A549 (cell line): ENCODE data around the gene WDR3. TPM values are rescaled to one million over a fixed set of nuclear protein-coding genes. Genes with fewer than 3 reads are reported as not detected.

Experiments
- ATAC-seq, 2 experiments: fragments of 200-7000 bp in 1 of 2; fragments of >200 bp in 1 of 2; cut with Nextera tagmentation in 1 of 2; cut with Tn5 transposase in 1 of 2; 3 replicates each; pipeline versions ENCODE4 v1.8.0 to v1.9.1; 2018 to 2020; ENCODE audit warnings: mild to moderate bottlenecking in 1 of 2, moderate library complexity in 1 of 2
- CTCF ChIA-PET: fragments of 300-600 bp; sonication (Branson Sonifier 250); formaldehyde crosslinking; extraction: SDS; loops from one replicate; lab custom pipeline; 2021; ENCODE audit warnings: antibody characterized with exemption, inconsistent platforms; lab: Yijun Ruan, JAX
- POLR2A ChIA-PET: fragments of 350-600 bp; formaldehyde crosslinking; extraction: SDS; loops from one replicate; lab custom pipeline; 2021; ENCODE audit warnings: antibody characterized with exemption, inconsistent platforms; lab: Yijun Ruan, JAX
- DNase-seq, 2 experiments: peaks; one replicate each; pipeline versions ENCODE4 v3.0.0 to v3.0.0-alpha.2; 2011 to 2016; ENCODE audit warnings: low read depth in 1 of 2, low spot score in 1 of 2
- FAIRE-seq: peaks from 2 replicates; lab custom pipeline; 2011; peaks lifted over from hg19 to GRCh38; lab: Jason Lieb, UNC
- H3K27ac ChIP-seq, 2 experiments: fragments of >200 bp; sonication (Bioruptor Twin); formaldehyde crosslinking; 3 replicates each; pipeline ENCODE4 v1.5.1; 2016 to 2017
- H3K4me1 ChIP-seq: fragments of >200 bp; sonication (Bioruptor Twin); formaldehyde crosslinking; 3 replicates; pipeline ENCODE4 v1.6.1; 2016
- H3K4me2 ChIP-seq: fragments of >200 bp; sonication (Bioruptor Twin); formaldehyde crosslinking; 3 replicates; pipeline ENCODE4 v1.6.1; 2016
- H3K4me3 ChIP-seq: fragments of >200 bp; sonication (Bioruptor Twin); formaldehyde crosslinking; 3 replicates; pipeline ENCODE4 v1.5.1; 2016
- H3K9me3 ChIP-seq: fragments of >200 bp; sonication (Bioruptor Twin); formaldehyde crosslinking; 3 replicates; pipeline ENCODE4 v1.6.1; 2016
- ATOH8 ChIP-seq: fragments of 250-450 bp; sonication (Bioruptor Pico); IDR thresholded peaks from 2 replicates; pipeline ENCODE4 v1.5.0; 2020; ENCODE audit warnings: low read depth, mild to moderate bottlenecking, moderate library complexity
- BHLHE40 ChIP-seq: IDR thresholded peaks from 2 replicates; pipeline ENCODE4 v1.6.1; 2012; ENCODE audit warnings: low read depth, low read length, inconsistent platforms
- CHD4 ChIP-seq: fragments of 200-600 bp; sonication (generic); IDR thresholded peaks from 2 replicates; pipeline ENCODE4 v1.6.1; 2016; ENCODE audit warnings: antibody characterized with exemption, mild to moderate bottlenecking, borderline replicate concordance
- E2F6 ChIP-seq: IDR thresholded peaks from 2 replicates; pipeline ENCODE4 v1.6.1; 2012; ENCODE audit warnings: low read depth, borderline replicate concordance
- EHF ChIP-seq: fragments of 250-450 bp; sonication (Bioruptor Pico); IDR thresholded peaks from 2 replicates; pipeline ENCODE4 v1.5.0; 2020; ENCODE audit warnings: mild to moderate bottlenecking
- FOSB ChIP-seq: fragments of 250-450 bp; sonication (Bioruptor Pico); IDR thresholded peaks from 2 replicates; pipeline ENCODE4 v1.5.0; 2020; ENCODE audit warnings: mild to moderate bottlenecking, moderate library complexity
- HOXA7 ChIP-seq: fragments of 250-450 bp; sonication (Bioruptor Pico); IDR thresholded peaks from 2 replicates; pipeline ENCODE4 v1.5.0; 2020; ENCODE audit warnings: mild to moderate bottlenecking, moderate library complexity
- HOXB13 ChIP-seq: fragments of 250-450 bp; sonication (Bioruptor Pico); IDR thresholded peaks from 2 replicates; pipeline ENCODE4 v1.5.0; 2020; ENCODE audit warnings: low read depth, mild to moderate bottlenecking, moderate library complexity
- JUNB ChIP-seq: fragments of >200 bp; sonication (Bioruptor Twin); formaldehyde crosslinking; IDR thresholded peaks from 2 replicates; pipeline ENCODE4 v1.6.1; 2016
- KDM5A ChIP-seq: fragments of 200-600 bp; sonication (generic); IDR thresholded peaks from 2 replicates; pipeline ENCODE4 v1.6.1; 2016; ENCODE audit warnings: antibody characterized with exemption, mild to moderate bottlenecking
- MAFK ChIP-seq: fragments of 450-650 bp; IDR thresholded peaks from 2 replicates; pipeline ENCODE4 v1.6.1; 2014; ENCODE audit not compliant: partially characterized antibody
- NPAS2 ChIP-seq: fragments of 250-450 bp; sonication (Bioruptor Pico); IDR thresholded peaks from 2 replicates; pipeline ENCODE4 v1.8.0; 2022; ENCODE audit warnings: mild to moderate bottlenecking, moderate library complexity, borderline replicate concordance
- RCOR1 ChIP-seq: fragments of 150-350 bp; IDR thresholded peaks from 2 replicates; pipeline ENCODE4 v1.6.1; 2014; ENCODE audit warnings: antibody characterized with exemption, low read length, low read depth
- RFX5 ChIP-seq: fragments of 450-650 bp; IDR thresholded peaks from 2 replicates; pipeline ENCODE4 v1.7.1; 2014; ENCODE audit warnings: antibody characterized with exemption, mild to moderate bottlenecking, moderate library complexity
- ZNF302 ChIP-seq: fragments of 250-450 bp; sonication (Bioruptor Pico); IDR thresholded peaks from 2 replicates; pipeline ENCODE4 v1.9.0; 2021; ENCODE audit warnings: inconsistent platforms, mild to moderate bottlenecking, moderate library complexity
- WGBS: methylation state at CpG from one replicate; pipeline ENCODE4 v1.1.6; 2017; ENCODE audit errors: missing lambda C conversion rate; 5-methylcytosine and 5-hydroxymethylcytosine counted together
- polyA plus RNA-seq, 4 experiments: library from polyadenylated mRNA; depleted of rRNA in 3 of 4; stranded (reverse); fragments of >200 nt; fragmentation: RNase III in 1 of 4; extraction: RNeasy Plus Mini Kit Qiagen cat#74134 plus additional on column Dnase treatment in 1 of 4; gene quantifications; 2 replicates in 3 of 4; 3 replicates in 1 of 4; pipeline ENCODE4 v1.2.3, GENCODE V29; 2011 to 2017
- TF ChIP-seq, protein P1 (sequence below): fragments of 250-450 bp; sonication (Bioruptor Pico); IDR thresholded peaks from 2 replicates; pipeline ENCODE4 v1.5.0; 2021; ENCODE audit warnings: mild to moderate bottlenecking, moderate library complexity, borderline replicate concordance
- TF ChIP-seq, protein P2 (sequence below): fragments of >200 bp; sonication (Bioruptor Twin); formaldehyde crosslinking; IDR thresholded peaks from 2 replicates; pipeline ENCODE4 v1.6.1; 2016
- TF ChIP-seq, protein P3 (sequence below): fragments of >200 bp; sonication (Bioruptor Twin); formaldehyde crosslinking; IDR thresholded peaks from 3 replicates; pipeline ENCODE4 v1.6.1; 2016
- TF ChIP-seq, protein P4 (sequence below): fragments of 450-650 bp; IDR thresholded peaks from 2 replicates; pipeline ENCODE4 v1.6.1; 2014; ENCODE audit warnings: antibody characterized with exemption

Gene WDR3
- polyA plus RNA-seq, 2 of the 4 experiments (the other 2 are of a cell fraction): 29.1 to 54.6 TPM

DNA sequence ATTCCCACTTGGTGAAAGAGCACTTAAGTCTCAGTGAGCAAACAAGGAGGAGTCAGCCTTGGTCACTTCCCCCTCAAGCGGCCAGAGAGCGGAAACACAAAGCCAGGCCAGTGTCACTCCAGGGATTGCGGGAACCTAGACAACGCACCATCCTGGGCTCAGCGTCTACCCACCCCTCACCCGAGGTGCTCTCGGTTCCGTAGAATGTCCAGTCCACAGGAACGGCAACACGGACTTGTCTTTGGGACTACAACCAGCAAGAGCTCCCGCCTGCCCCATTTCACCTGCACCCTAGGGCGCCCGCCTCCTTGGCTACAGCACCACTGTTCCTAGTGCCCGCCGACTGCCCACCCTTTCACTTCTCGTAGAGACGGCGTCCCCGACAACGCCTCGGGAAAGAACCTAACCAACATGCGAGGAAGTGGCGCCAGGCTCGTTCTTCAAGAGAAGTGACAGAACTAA is 627 bp upstream of the WDR3 start:
- ATAC-seq (peak; percentile 83 to 87), DNase-seq (peak; percentile 28 to 53), FAIRE-seq (no peak)
- H3K9me3 ChIP-seq: no peaks in the 10 kb centered on the region
- H3K27ac ChIP-seq: peak overlapping the region; percentile 72 to 95
- TF ChIP-seq, protein P1, sequence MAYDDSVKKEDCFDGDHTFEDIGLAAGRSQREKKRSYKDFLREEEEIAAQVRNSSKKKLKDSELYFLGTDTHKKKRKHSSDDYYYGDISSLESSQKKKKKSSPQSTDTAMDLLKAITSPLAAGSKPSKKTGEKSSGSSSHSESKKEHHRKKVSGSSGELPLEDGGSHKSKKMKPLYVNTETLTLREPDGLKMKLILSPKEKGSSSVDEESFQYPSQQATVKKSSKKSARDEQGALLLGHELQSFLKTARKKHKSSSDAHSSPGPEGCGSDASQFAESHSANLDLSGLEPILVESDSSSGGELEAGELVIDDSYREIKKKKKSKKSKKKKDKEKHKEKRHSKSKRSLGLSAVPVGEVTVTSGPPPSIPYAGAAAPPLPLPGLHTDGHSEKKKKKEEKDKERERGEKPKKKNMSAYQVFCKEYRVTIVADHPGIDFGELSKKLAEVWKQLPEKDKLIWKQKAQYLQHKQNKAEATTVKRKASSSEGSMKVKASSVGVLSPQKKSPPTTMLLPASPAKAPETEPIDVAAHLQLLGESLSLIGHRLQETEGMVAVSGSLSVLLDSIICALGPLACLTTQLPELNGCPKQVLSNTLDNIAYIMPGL (CRISPR knock-in tag): no peak
- TF ChIP-seq, protein P2, sequence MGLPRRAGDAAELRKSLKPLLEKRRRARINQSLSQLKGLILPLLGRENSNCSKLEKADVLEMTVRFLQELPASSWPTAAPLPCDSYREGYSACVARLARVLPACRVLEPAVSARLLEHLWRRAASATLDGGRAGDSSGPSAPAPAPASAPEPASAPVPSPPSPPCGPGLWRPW: no peak
- TF ChIP-seq, protein P3, sequence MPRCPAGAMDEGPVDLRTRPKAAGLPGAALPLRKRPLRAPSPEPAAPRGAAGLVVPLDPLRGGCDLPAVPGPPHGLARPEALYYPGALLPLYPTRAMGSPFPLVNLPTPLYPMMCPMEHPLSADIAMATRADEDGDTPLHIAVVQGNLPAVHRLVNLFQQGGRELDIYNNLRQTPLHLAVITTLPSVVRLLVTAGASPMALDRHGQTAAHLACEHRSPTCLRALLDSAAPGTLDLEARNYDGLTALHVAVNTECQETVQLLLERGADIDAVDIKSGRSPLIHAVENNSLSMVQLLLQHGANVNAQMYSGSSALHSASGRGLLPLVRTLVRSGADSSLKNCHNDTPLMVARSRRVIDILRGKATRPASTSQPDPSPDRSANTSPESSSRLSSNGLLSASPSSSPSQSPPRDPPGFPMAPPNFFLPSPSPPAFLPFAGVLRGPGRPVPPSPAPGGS: no peak
- TF ChIP-seq BHLHE40: no peak
- TF ChIP-seq KDM5A: 0 out of 2 replicates have a peak, but pooled peaks have one; percentile 33
- no peak for TF ChIP-seq EHF (CRISPR knock-in tag)
- TF ChIP-seq RCOR1: no peak
- TF ChIP-seq ATOH8 (CRISPR knock-in tag): no peak
- ChIA-PET POLR2A (no interaction called here), CTCF (interaction anchor here (0.6 to 2.1 kb wide), 6 partner anchors 11 to 211 kb away, joined by 3 to 6 read pairs (median 3); no protein-coding TSS in a partner anchor)
- WGBS: 0% methylated on average over 14 of the region's 24 CpGs
- peak overlapping the region; percentile 92 for H3K4me2 ChIP-seq
- peaks cover 30% of the 10 kb centered on the region for H3K4me1 ChIP-seq
- peak overlapping the region; percentile 96 for H3K4me3 ChIP-seq

DNA sequence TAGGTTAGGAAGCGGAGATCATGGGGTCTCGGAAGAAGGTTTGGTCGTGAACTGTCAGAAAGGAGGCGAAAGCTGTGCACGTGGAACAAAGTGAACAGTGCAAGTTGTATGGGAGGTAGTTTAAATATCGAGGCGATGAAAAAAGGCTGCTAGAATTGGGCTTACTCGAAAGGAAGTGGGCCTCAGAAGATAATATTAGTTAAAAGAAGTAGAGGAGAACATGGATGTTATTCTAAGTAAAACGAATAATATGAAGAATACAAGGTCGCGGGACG is 571 bp downstream of the WDR3 start:
- H3K27ac ChIP-seq: peak overlapping the region; percentile 72 to 95
- peaks cover 30% of the 10 kb centered on the region for H3K4me1 ChIP-seq
- ChIA-PET POLR2A (no interaction called here), CTCF (interaction anchor here (2.1 kb wide), 1 partner anchor 10 kb away, joined by 6 read pairs; no protein-coding TSS in a partner anchor)
- ATAC-seq (no peak), DNase-seq (no peak), FAIRE-seq (no peak)
- peak overlapping the region; percentile 87 for H3K4me2 ChIP-seq
- H3K4me3 ChIP-seq: peak overlapping the region; percentile 96
- H3K9me3 ChIP-seq: no peaks in the 10 kb centered on the region
- under 1% methylated on average over 12 of the region's 12 CpGs for WGBS
- TF ChIP-seq, protein P3: no peak
- TF ChIP-seq RFX5 (no peak), HOXA7 (CRISPR knock-in tag) (no peak), FOSB (no peak), MAFK (no peak), E2F6 (no peak), NPAS2 (no peak), ZNF302 (CRISPR knock-in tag) (no peak), JUNB (no peak), HOXB13 (no peak), CHD4 (no peak), ATOH8 (CRISPR knock-in tag) (no peak)
- TF ChIP-seq, protein P1 (CRISPR knock-in tag): no peak
- TF ChIP-seq, protein P4, sequence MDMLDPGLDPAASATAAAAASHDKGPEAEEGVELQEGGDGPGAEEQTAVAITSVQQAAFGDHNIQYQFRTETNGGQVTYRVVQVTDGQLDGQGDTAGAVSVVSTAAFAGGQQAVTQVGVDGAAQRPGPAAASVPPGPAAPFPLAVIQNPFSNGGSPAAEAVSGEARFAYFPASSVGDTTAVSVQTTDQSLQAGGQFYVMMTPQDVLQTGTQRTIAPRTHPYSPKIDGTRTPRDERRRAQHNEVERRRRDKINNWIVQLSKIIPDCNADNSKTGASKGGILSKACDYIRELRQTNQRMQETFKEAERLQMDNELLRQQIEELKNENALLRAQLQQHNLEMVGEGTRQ: no peak
